CD4-positive, alpha-beta T cell (primary cell): Measurements from ENCODE around the gene GRIN2A. TPM values are rescaled to one million over a fixed set of nuclear protein-coding genes. Genes with fewer than 3 reads are reported as not detected.

Experiments used
- ATAC-seq: fragments of 200-7000 bp; cut with Tn5 transposase; one replicate; pipeline ENCODE4 v1.10.0; 2022; ENCODE audit warnings: mild to moderate bottlenecking; ENCODE audit not compliant: poor library complexity
- CTCF ChIA-PET: fragments of 350-600 bp; sonication (Branson Sonifier 250); formaldehyde crosslinking; loops from one replicate; lab custom pipeline; 2021; ENCODE audit warnings: antibody characterized with exemption, inconsistent platforms; lab: Charles Lee
- POLR2A ChIA-PET: fragments of 350-600 bp; sonication (Branson Sonifier 250); formaldehyde crosslinking; loops from one replicate; lab custom pipeline; 2021; ENCODE audit warnings: antibody characterized with exemption, inconsistent platforms; lab: Charles Lee
- DNase-seq, 14 experiments: peaks; one replicate each; pipeline ENCODE4 v3.0.0-alpha.2; 2013 to 2020; ENCODE audit warnings: mixed read lengths in 2 of 14
- H3K27ac ChIP-seq, 2 donors: one replicate each; pipeline versions ENCODE4 v1.5.1 to v1.7.0; 2013; ENCODE audit warnings: low read length in 2 of 2, low read depth in 1 of 2, mild to moderate bottlenecking in 1 of 2
- H3K27me3 ChIP-seq, 2 experiments: 1 replicate in 1 of 2; 2 replicates in 1 of 2; pipeline versions ENCODE4 v1.6.1 to v1.7.0; 2013; ENCODE audit warnings: low read length in 2 of 2, control low read depth in 1 of 2, mild to moderate bottlenecking in 1 of 2, moderate library complexity in 1 of 2; ENCODE audit not compliant: insufficient read depth in 2 of 2, control insufficient read depth in 1 of 2
- H3K36me3 ChIP-seq: one replicate; pipeline ENCODE4 v1.6.1; 2013; ENCODE audit warnings: low read length, control low read depth; ENCODE audit not compliant: insufficient read depth
- H3K4me1 ChIP-seq: one replicate; pipeline ENCODE4 v1.6.1; 2013; ENCODE audit warnings: low read length, control low read depth; ENCODE audit not compliant: insufficient read depth
- H3K4me3 ChIP-seq: one replicate; pipeline ENCODE4 v1.5.1; 2013; ENCODE audit warnings: mild to moderate bottlenecking, low read length, moderate library complexity
- H3K9me3 ChIP-seq, 2 experiments: 1 replicate in 1 of 2; 2 replicates in 1 of 2; pipeline versions ENCODE4 v1.6.1 to v1.7.0; 2013; ENCODE audit warnings: low read length in 2 of 2, mild to moderate bottlenecking in 2 of 2, control low read depth in 1 of 2, moderate library complexity in 1 of 2; ENCODE audit not compliant: control insufficient read depth in 1 of 2, insufficient read depth in 1 of 2
- H3K27ac Mint-ChIP-seq: one replicate; pipeline ENCODE4 v1.8.0; 2020; ENCODE audit warnings: mixed read lengths
- H3K27me3 Mint-ChIP-seq: one replicate; pipeline ENCODE4 v1.8.0; 2021; ENCODE audit warnings: mixed read lengths
- H3K36me3 Mint-ChIP-seq: one replicate; pipeline ENCODE4 v1.8.0; 2021; ENCODE audit warnings: low read depth, mixed read lengths
- H3K4me1 Mint-ChIP-seq: one replicate; pipeline ENCODE4 v1.8.0; 2021; ENCODE audit warnings: low read depth, mixed read lengths
- H3K4me3 Mint-ChIP-seq: one replicate; pipeline ENCODE4 v1.8.0; 2020; ENCODE audit warnings: mild to moderate bottlenecking, mixed read lengths
- H3K9me3 Mint-ChIP-seq: one replicate; pipeline ENCODE4 v1.8.0; 2020; ENCODE audit warnings: mixed read lengths
- CTCF ChIP-seq: fragments of 200-600 bp; IDR thresholded peaks from one replicate; pipeline ENCODE4 v1.8.0; 2022; ENCODE audit warnings: antibody characterized with exemption, mild to moderate bottlenecking
- intact Hi-C, 2 experiments: fragments of 100-400 bp; cut with DNase I in 1 of 2; cut with micrococcal nuclease in 1 of 2; formaldehyde crosslinking; loops; one replicate each; pipeline versions ENCODE4 v1.15.1 to v1.9.0; 2023 to 2025; cut with DNase I, micrococcal nuclease
- total RNA-seq, 174 experiments: library from RNA in 2 of 174; stranded (reverse) in 2 of 174; gene quantifications; one replicate each; pipeline ENCODE4 v1.2.3 and lab custom pipeline; 2021 to 2026

Gene GRIN2A
- total RNA-seq, 2 experiments from 2014 or later, result not detected

GRCh38 chr16:10077861-10078260 is 104.4 kb downstream of the GRIN2A start:
- Histone ChIP-seq H3K4me1 (no peaks in the 10 kb centered on the region), H3K27me3 (no peaks in the 10 kb centered on the region), H3K4me3 (no peak overlapping the region), H3K27ac (no peak overlapping the region), H3K36me3 (no peaks in the 10 kb centered on the region), H3K9me3 (no peaks in the 10 kb centered on the region)
- ChIA-PET POLR2A (no interaction called here), CTCF (no interaction called here)
- intact Hi-C loops, result no loop called here
- Mint-ChIP-seq H3K4me1 (no peaks in the 10 kb centered on the region), H3K27ac (no peak overlapping the region), H3K27me3 (no peaks in the 10 kb centered on the region), H3K36me3 (no peaks in the 10 kb centered on the region), H3K4me3 (no peak overlapping the region), H3K9me3 (peaks cover 6% of the 10 kb centered on the region)
- no peak for DNase-seq
- no peak for TF ChIP-seq CTCF
- ATAC-seq, result no peak

GRCh38 chr16:10076037-10076436 is 106.2 kb downstream of the GRIN2A start:
- Histone ChIP-seq H3K36me3 (no peaks in the 10 kb centered on the region), H3K4me1 (no peaks in the 10 kb centered on the region), H3K27ac (no peak overlapping the region), H3K4me3 (no peak overlapping the region), H3K27me3 (no peaks in the 10 kb centered on the region), H3K9me3 (no peaks in the 10 kb centered on the region)
- H3K27me3 Mint-ChIP-seq, result peaks cover 3% of the 10 kb centered on the region
- ATAC-seq (no peak), DNase-seq (no peak)
- no peak overlapping the region for H3K4me3 Mint-ChIP-seq
- H3K36me3 Mint-ChIP-seq, result no peaks in the 10 kb centered on the region
- H3K9me3 Mint-ChIP-seq, result peaks cover 6% of the 10 kb centered on the region
- no peak overlapping the region for H3K27ac Mint-ChIP-seq
- H3K4me1 Mint-ChIP-seq, result no peaks in the 10 kb centered on the region
- TF ChIP-seq CTCF, result no peak
- CTCF ChIA-PET, result no interaction called here
- intact Hi-C loops, result no loop called here
- POLR2A ChIA-PET, result no interaction called here

DNA sequence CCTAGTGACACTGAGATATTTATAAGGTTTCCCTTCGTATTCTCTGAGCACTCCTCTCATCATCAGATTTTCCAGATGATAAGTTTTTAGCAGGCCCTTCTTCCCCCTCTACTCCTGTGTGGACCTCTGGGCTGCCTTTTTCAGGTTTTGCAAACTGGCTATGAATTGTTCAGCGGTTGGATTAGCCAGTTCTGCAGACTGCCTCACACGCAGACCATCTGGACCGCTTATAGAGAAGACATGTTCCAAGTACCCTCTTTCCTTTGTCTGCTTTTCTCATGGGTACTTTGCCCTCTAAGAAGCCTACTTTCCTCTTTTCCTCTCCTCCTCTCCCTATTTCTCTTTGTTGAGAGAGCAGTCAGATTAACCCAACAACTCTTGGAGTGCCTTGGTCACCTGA is 111.6 kb downstream of the GRIN2A start:
- no peak for DNase-seq
- Mint-ChIP-seq H3K4me3 (no peak overlapping the region), H3K27ac (no peak overlapping the region), H3K9me3 (peaks cover 3% of the 10 kb centered on the region), H3K27me3 (peaks cover 10% of the 10 kb centered on the region), H3K4me1 (no peaks in the 10 kb centered on the region), H3K36me3 (no peaks in the 10 kb centered on the region)
- POLR2A ChIA-PET, result no interaction called here
- no peak overlapping the region for H3K4me3 ChIP-seq
- no peak for TF ChIP-seq CTCF
- intact Hi-C loops, result no loop called here
- H3K4me1 ChIP-seq, result no peaks in the 10 kb centered on the region
- CTCF ChIA-PET, result no interaction called here
- H3K27ac ChIP-seq, result no peak overlapping the region
- no peaks in the 10 kb centered on the region for H3K36me3 ChIP-seq
- H3K9me3 ChIP-seq, result no peaks in the 10 kb centered on the region
- ATAC-seq, result no peak
- H3K27me3 ChIP-seq, result no peaks in the 10 kb centered on the region
